H1 (cell line): Measurements from ENCODE around the gene SLC66A1. TPM values are rescaled to one million over a fixed set of nuclear protein-coding genes. Genes with fewer than 3 reads are reported as not detected.

Source experiments
- BACH1 ChIP-seq: IDR thresholded peaks from 2 replicates; pipeline ENCODE4 v1.6.1; 2012; ENCODE audit warnings: low read length, improper control_type of control experiment
- BCL11A ChIP-seq, 2 experiments: IDR thresholded peaks; one replicate each; pipeline ENCODE4 v1.6.1; 2011; ENCODE audit warnings: low read depth in 2 of 2, low read length in 2 of 2, mild to moderate bottlenecking in 2 of 2
- CEBPB ChIP-seq: IDR thresholded peaks from 2 replicates; pipeline ENCODE4 v1.6.1; 2012; ENCODE audit warnings: low read depth, low read length
- CTCF ChIP-seq, 3 experiments: IDR thresholded peaks; 1 replicate in 2 of 3; 2 replicates in 1 of 3; pipeline versions ENCODE4 v1.5.1 to v1.6.1; 2011; ENCODE audit warnings: low read length in 3 of 3, mild to moderate bottlenecking in 3 of 3, inconsistent platforms in 2 of 3, low read depth in 1 of 3, moderate library complexity in 1 of 3; ENCODE audit not compliant: insufficient read depth in 1 of 3; ENCODE audit errors: control extremely low read depth in 1 of 3
- E2F6 ChIP-seq: IDR thresholded peaks from 2 replicates; pipeline ENCODE4 v1.6.1; 2012; ENCODE audit warnings: inconsistent platforms
- HDAC2 ChIP-seq, 2 experiments: fragments of 300-600 bp in 1 of 2; sonication (generic) in 1 of 2; IDR thresholded peaks; 2 replicates each; pipeline ENCODE4 v1.6.1; 2011 to 2012; ENCODE audit warnings: low read depth in 2 of 2, low read length in 2 of 2, mild to moderate bottlenecking in 2 of 2, moderate library complexity in 2 of 2, borderline replicate concordance in 1 of 2, inconsistent platforms in 1 of 2
- JUND ChIP-seq: IDR thresholded peaks from 2 replicates; pipeline ENCODE4 v1.6.1; 2011; ENCODE audit warnings: mild to moderate bottlenecking, improper control_type of control experiment, low read length
- RAD21 ChIP-seq, 2 experiments: IDR thresholded peaks in 1 of 2; conservative IDR thresholded peaks in 1 of 2; 2 replicates each; pipeline ENCODE4 v1.6.1; 2011; ENCODE audit warnings: low read depth in 2 of 2, low read length in 2 of 2, improper control_type of control experiment in 1 of 2, inconsistent platforms in 1 of 2, mild to moderate bottlenecking in 1 of 2, moderate library complexity in 1 of 2
- SP2 ChIP-seq: IDR thresholded peaks from 2 replicates; pipeline ENCODE4 v1.6.1; 2012; ENCODE audit warnings: mild to moderate bottlenecking, low read length, inconsistent platforms
- TAF7 ChIP-seq: optimal IDR thresholded peaks from 2 replicates; pipeline ENCODE3; 2011; ENCODE audit warnings: low read depth, mild to moderate bottlenecking, inconsistent platforms, low read length, moderate library complexity, borderline replicate concordance
- polyA plus RNA-seq, 7 experiments: library from polyadenylated mRNA; depleted of rRNA in 3 of 7; stranded (reverse) in 5 of 7; unstranded in 2 of 7; fragments of >200 nt in 5 of 7; fragments of 200-250 nt in 2 of 7; gene quantifications; 1 replicate in 5 of 7; 2 replicates in 1 of 7; 4 replicates in 1 of 7; pipeline versions ENCODE4 v1.2.1 to v1.2.3, GENCODE V29; 2011 to 2013; ENCODE audit warnings: missing spikeins in 2 of 7, mixed read lengths in 2 of 7
- total RNA-seq: library from RNA; stranded (reverse); fragmentation: NEBNext Ultra II Directional; extraction: Animal tissue kit (Norgen Biotek cat#: 25700); gene quantifications from 2 replicates; pipeline ENCODE4 v1.2.1, GENCODE V29; 2021

Gene SLC66A1
- total and polyA plus RNA-seq, 2 of the 8 experiments (the other 6 are each of a cell fraction or from before 2014, with no cell fraction given): 16.8 to 27.9 TPM

- TF ChIP-seq JUND (0 out of 2 replicates have a peak, but pooled peaks have one; percentile 8), TAF7 (no peak), CTCF (IDR thresholded peaks at IDR 0.05; ENCODE audit: control extremely low read depth in 1 of 3, insufficient read depth in 1 of 3, low read depth in 1 of 3, low read length in 3 of 3) (peak in 2 of 3 experiments; percentile 17 to 19; a peak in 3 of 4 replicates), E2F6 (no peak), RAD21 (IDR thresholded peaks at IDR 0.05 in 1 of 2, conservative IDR thresholded peaks at IDR 0.05 in 1 of 2; ENCODE audit: low read depth in 2 of 2, low read length in 2 of 2) (peak in 1 of 2 experiments; percentile 7; a peak in 1 of 4 replicates), BCL11A (IDR thresholded peaks at IDR 0.05; ENCODE audit: low read depth in 2 of 2, low read length in 2 of 2) (no peak), CEBPB (no peak), SP2 (no peak), BACH1 (no peak), HDAC2 (IDR thresholded peaks at IDR 0.05; ENCODE audit: borderline replicate concordance in 1 of 2, low read depth in 2 of 2, low read length in 2 of 2) (peak; percentile 84 to 97)
Observed at GRCh38 chr1:19353596-19353995, 41.5 kb downstream of the SLC66A1 start (continued).
